ENCODE measurements around the gene ORMDL3. TPM values are rescaled to one million over a fixed set of nuclear protein-coding genes. Genes with fewer than 3 reads are reported as not detected.

Gene ORMDL3
- total RNA-seq, 1 donor from 2014 or later = 42.7 TPM

DNA sequence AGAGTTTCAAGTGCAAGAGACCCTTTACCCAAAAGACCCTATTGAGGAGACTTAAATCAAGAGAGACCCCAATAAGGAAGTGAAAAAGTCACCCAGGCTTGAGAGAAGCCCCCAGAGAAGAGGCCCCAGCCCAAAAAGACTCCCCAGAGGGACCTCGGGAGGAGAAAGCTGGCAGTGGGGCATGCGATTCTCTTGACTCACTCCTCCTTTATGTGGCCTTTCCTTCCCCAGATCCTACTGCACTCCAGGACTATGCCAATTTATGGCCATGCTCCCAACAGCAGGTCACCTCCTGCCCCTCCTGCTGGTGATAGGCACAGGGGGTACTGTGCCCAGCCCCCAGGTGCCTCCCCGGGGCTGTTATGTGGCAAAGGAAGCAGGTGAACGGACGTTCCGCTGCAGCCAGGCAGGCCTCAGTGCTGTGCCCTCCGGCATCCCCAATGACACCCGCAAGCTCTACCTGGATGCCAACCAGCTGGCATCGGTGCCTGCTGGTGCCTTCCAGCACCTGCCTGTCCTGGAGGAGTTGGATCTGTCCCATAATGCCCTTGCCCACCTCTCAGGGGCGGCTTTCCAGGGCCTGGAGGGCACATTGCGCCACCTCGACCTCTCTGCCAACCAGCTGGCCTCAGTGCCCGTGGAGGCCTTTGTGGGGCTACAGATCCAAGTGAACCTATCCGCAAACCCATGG, 16.4 kb upstream of the ORMDL3 start:
- Histone ChIP-seq H3K4me1 (no peaks in the 10 kb centered on the region), H3K36me3 (no peaks in the 10 kb centered on the region), H3K9me3 (no peaks in the 10 kb centered on the region), H3K27ac (no peak overlapping the region), H3K4me3 (no peak overlapping the region), H3K27me3 (no peaks in the 10 kb centered on the region)
- no peak for TF ChIP-seq POLR2AphosphoS5 (IDR thresholded peaks at IDR 0.05; ENCODE audit: insufficient read depth in 1 of 2, low read depth in 1 of 2)
- TF ChIP-seq POLR2A (IDR thresholded peaks at IDR 0.05) = no peak
- TF ChIP-seq CTCF (IDR thresholded peaks at IDR 0.05) = no peak
- no peak for DNase-seq (ENCODE audit: extremely low spot score in 2 of 2)
- intact Hi-C loops (cut with DNase I) = no loop called here

- DNase-seq (ENCODE audit: extremely low spot score in 2 of 2) = no peak
- intact Hi-C loops (cut with DNase I) = no loop called here
- peak overlapping the region; percentile 31 for H3K27ac ChIP-seq
These were observed 12.4 kb upstream of the ORMDL3 start for GRCh38 chr17:39939588-39940419.

DNA sequence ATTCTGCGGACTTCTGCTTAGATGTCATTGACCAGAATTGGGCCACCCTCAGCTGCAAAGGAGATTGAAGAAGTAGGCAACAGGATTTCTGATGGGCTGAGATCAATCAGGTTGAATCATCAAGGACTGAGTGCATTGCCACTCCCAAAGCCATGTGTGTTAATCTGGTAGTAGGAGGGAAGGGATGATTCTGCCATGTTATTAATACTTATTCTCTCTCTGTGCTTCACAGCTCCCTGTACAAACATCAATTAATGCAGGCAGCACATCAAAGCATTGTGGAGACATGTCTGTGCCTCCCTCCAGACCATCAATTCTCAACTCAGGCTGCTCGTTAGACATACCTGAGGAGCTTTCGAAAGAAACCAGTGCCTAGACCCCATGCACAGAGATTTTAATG, 11.7 kb upstream of the ORMDL3 start:
- H3K4me1 ChIP-seq = no peaks in the 10 kb centered on the region
- no peaks in the 10 kb centered on the region for H3K27me3 ChIP-seq
- intact Hi-C loops (cut with DNase I) = no loop called here
- no peak for TF ChIP-seq POLR2A (IDR thresholded peaks at IDR 0.05)
- no peak for TF ChIP-seq POLR2AphosphoS5 (IDR thresholded peaks at IDR 0.05; ENCODE audit: insufficient read depth in 1 of 2, low read depth in 1 of 2)
- TF ChIP-seq CTCF (IDR thresholded peaks at IDR 0.05) = no peak
- H3K4me3 ChIP-seq = no peak overlapping the region
- H3K36me3 ChIP-seq = no peaks in the 10 kb centered on the region
- H3K27ac ChIP-seq = no peak overlapping the region
- no peak for DNase-seq (ENCODE audit: extremely low spot score in 2 of 2)
- no peaks in the 10 kb centered on the region for H3K9me3 ChIP-seq

More at GRCh38 chr17:39939588-39940419, 12.4 kb upstream of the ORMDL3 start:
- no peak for TF ChIP-seq POLR2AphosphoS5 (IDR thresholded peaks at IDR 0.05; ENCODE audit: insufficient read depth in 1 of 2, low read depth in 1 of 2)
- TF ChIP-seq POLR2A (IDR thresholded peaks at IDR 0.05) = no peak
- TF ChIP-seq CTCF (IDR thresholded peaks at IDR 0.05) = no peak
- no peaks in the 10 kb centered on the region for H3K4me1 ChIP-seq
- no peak overlapping the region for H3K4me3 ChIP-seq
- no peaks in the 10 kb centered on the region for H3K27me3 ChIP-seq
- H3K36me3 ChIP-seq = no peaks in the 10 kb centered on the region
- H3K9me3 ChIP-seq = no peaks in the 10 kb centered on the region

DNA sequence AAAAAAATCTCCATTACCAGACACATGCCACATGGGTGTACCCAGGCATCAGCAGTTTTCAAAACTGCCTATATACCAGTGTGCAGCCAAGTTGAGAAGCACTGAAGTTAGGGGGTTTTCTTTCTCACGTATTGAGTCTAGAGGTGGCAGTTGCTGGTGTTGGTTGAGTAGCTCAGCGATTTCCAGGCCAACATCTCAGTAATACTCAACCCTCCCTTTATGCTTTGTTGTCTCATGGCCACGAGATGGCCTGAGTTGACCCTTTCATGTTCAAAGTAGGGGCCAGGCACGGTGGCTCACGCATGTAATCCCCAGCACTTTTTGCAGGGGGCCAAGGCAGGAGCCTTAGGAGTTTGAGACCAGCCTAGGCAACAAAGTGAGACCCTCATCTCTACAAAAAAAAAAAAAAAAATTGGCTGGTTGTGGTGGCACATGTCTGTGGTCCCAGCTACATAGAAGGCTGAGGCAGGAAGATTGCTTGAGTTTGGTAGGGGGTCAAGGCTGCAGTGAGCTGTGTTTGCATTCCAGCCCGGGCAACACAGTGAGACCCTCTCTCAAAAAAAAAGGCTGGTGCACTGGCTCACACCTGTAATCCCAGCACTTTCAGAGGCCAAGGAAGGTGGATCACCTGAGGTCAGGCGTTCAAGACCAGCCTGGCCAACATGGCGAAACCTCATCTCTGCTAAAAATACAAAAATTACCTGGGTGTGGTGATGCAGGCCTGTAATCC, 10.9 kb upstream of the ORMDL3 start:
- no peaks in the 10 kb centered on the region for H3K4me1 ChIP-seq
- TF ChIP-seq CTCF (IDR thresholded peaks at IDR 0.05) = no peak
- no peak for TF ChIP-seq POLR2AphosphoS5 (IDR thresholded peaks at IDR 0.05; ENCODE audit: insufficient read depth in 1 of 2, low read depth in 1 of 2)
- no peak for TF ChIP-seq POLR2A (IDR thresholded peaks at IDR 0.05)
- H3K9me3 ChIP-seq = no peaks in the 10 kb centered on the region
- H3K27ac ChIP-seq = no peak overlapping the region
- no peaks in the 10 kb centered on the region for H3K27me3 ChIP-seq
- DNase-seq (ENCODE audit: extremely low spot score in 2 of 2) = no peak
- no peaks in the 10 kb centered on the region for H3K36me3 ChIP-seq
- H3K4me3 ChIP-seq = no peak overlapping the region
- intact Hi-C loops (cut with DNase I) = no loop called here

Data from vagina (tissue), 2 donors.